Caco-2 (cell line): Measurements from ENCODE around the gene CYP2D6. TPM values are rescaled to one million over a fixed set of nuclear protein-coding genes. Genes with fewer than 3 reads are reported as not detected.
"Not testable (repeated sequence)": the region's sequence is repeated elsewhere in the genome, so short reads cannot be mapped to it uniquely, and the experiment has no call there.

Experiments
- Bru-seq: library from RNA; stranded (reverse); fragments of 400-500 nt; gene quantifications from one replicate; lab custom pipeline; 2021; lab: Mats Ljungman, UMichigan
- BruChase-seq, 2 experiments: library from RNA; stranded (reverse); fragments of 400-500 nt; gene quantifications; one replicate each; lab custom pipeline; 2021; lab: Mats Ljungman, UMichigan
- BruUV-seq: library from RNA; stranded (reverse); fragments of 400-500 nt; replicated peaks from 2 replicates; lab custom pipeline; 2021; lab: Mats Ljungman, UMichigan
- CTCF ChIA-PET: fragments of 300-600 bp; sonication (Branson Sonifier 250); formaldehyde crosslinking; loops from one replicate; lab custom pipeline; 2022; ENCODE audit warnings: antibody characterized with exemption; lab: Charles Lee
- POLR2A ChIA-PET: fragments of 300-600 bp; sonication (Branson Sonifier 250); formaldehyde crosslinking; loops from one replicate; lab custom pipeline; 2022; ENCODE audit warnings: antibody characterized with exemption; lab: Charles Lee
- DNase-seq, 2 experiments: peaks; one replicate each; pipeline versions ENCODE4 v3.0.0 to v3.0.0-alpha.2; 2020 to 2022
- H3K27me3 ChIP-seq: replicated peaks from 2 replicates; pipeline ENCODE4 v1.6.0; 2011; ENCODE audit warnings: low read length; ENCODE audit not compliant: control insufficient read depth, insufficient read depth
- H3K36me3 ChIP-seq: 2 replicates; pipeline ENCODE4 v1.5.1; 2011; ENCODE audit warnings: low read length; ENCODE audit not compliant: control insufficient read depth, insufficient read depth
- H3K4me1 ChIP-seq: fragments of 250-450 bp; sonication (Bioruptor Pico); 2 replicates; pipeline ENCODE4 v1.5.1; 2020; ENCODE audit warnings: mild to moderate bottlenecking
- H3K4me3 ChIP-seq: 2 replicates; pipeline ENCODE4 v1.5.1; 2011; ENCODE audit warnings: low read depth, mild to moderate bottlenecking, control low read depth, low read length
- H3K9me3 ChIP-seq: fragments of 250-450 bp; sonication (Bioruptor Pico); 2 replicates; pipeline ENCODE4 v1.5.1; 2020; ENCODE audit warnings: mild to moderate bottlenecking, moderate library complexity
- H3K27ac Mint-ChIP-seq: one replicate; pipeline ENCODE4 v1.8.0; 2022; ENCODE audit warnings: mixed read lengths; ENCODE audit not compliant: unreplicated experiment
- H3K27me3 Mint-ChIP-seq: one replicate; pipeline ENCODE4 v1.8.0; 2022; ENCODE audit warnings: mixed read lengths; ENCODE audit not compliant: insufficient read depth, unreplicated experiment
- H3K36me3 Mint-ChIP-seq: one replicate; pipeline ENCODE4 v1.8.0; 2022; ENCODE audit warnings: mild to moderate bottlenecking, mixed read lengths; ENCODE audit not compliant: insufficient read depth, unreplicated experiment
- H3K4me1 Mint-ChIP-seq: one replicate; pipeline ENCODE4 v1.8.0; 2022; ENCODE audit warnings: low read depth, mixed read lengths; ENCODE audit not compliant: unreplicated experiment
- H3K4me3 Mint-ChIP-seq: one replicate; pipeline ENCODE4 v1.8.0; 2022; ENCODE audit warnings: mild to moderate bottlenecking, moderate library complexity, mixed read lengths; ENCODE audit not compliant: unreplicated experiment
- H3K9me3 Mint-ChIP-seq: one replicate; pipeline ENCODE4 v1.8.0; 2022; ENCODE audit warnings: mixed read lengths; ENCODE audit not compliant: unreplicated experiment
- CTCF ChIP-seq, 2 experiments: fragments of 200-600 bp in 1 of 2; IDR thresholded peaks; 1 replicate in 1 of 2; 2 replicates in 1 of 2; pipeline versions ENCODE4 v1.5.1 to v1.8.0; 2011 to 2022; ENCODE audit warnings: antibody characterized with exemption in 1 of 2, control low read depth in 1 of 2, inconsistent platforms in 1 of 2, low read depth in 1 of 2, low read length in 1 of 2, mild to moderate bottlenecking in 1 of 2, moderate library complexity in 1 of 2; ENCODE audit not compliant: insufficient read depth in 1 of 2, severe bottlenecking in 1 of 2, unreplicated experiment in 1 of 2
- intact Hi-C: fragments of 100-400 bp; cut with micrococcal nuclease; formaldehyde crosslinking; loops from one replicate; pipeline ENCODE4 v1.10.0; 2022; ENCODE audit not compliant: unreplicated experiment
- long read RNA-seq: library from polyadenylated mRNA; stranded (forward); transcript quantifications from one replicate; pipeline ENCODE4 v2.0.0, GENCODE V29; 2022
- total RNA-seq: library from RNA; stranded (reverse); gene quantifications from 2 replicates; pipeline ENCODE4 v1.2.3, GENCODE V29; 2022

The CYP2D6 gene
- total RNA-seq (1.7 TPM in 2 replicates), Bru-seq, nascent RNA (percentile 32 among the genes with signal in this experiment), BruChase-seq, experiment 1, labeled RNA remaining after a 2-hour chase (percentile 35 among the genes with signal in this experiment), BruChase-seq, experiment 2, labeled RNA remaining after a 6-hour chase (percentile 35 among the genes with signal in this experiment)
- long read RNA-seq, partial matches to known transcripts, result 1 of 2 reads
- long read RNA-seq, other reads (novel, unspliced or antisense), result 1 of 2 reads

- H3K4me1 ChIP-seq, H3K27me3 Mint-ChIP-seq, CTCF ChIA-PET, DNase-seq, H3K4me3 ChIP-seq, BruUV-seq, POLR2A ChIA-PET, H3K4me1 Mint-ChIP-seq, H3K27me3 ChIP-seq, H3K27ac Mint-ChIP-seq, H3K9me3 Mint-ChIP-seq, H3K4me3 Mint-ChIP-seq, intact Hi-C loops, H3K36me3 ChIP-seq, H3K9me3 ChIP-seq: not testable (repeated sequence)
- peaks cover 22% of the 10 kb centered on the region for H3K36me3 Mint-ChIP-seq
These were observed at the start of gene CYP2D6 for GRCh38 chr22:42130639-42131431. Gene CYP2D6 (minus strand): TSS chr22:42130810. CDS start chr22:42130791, 19 bp downstream.

- Histone ChIP-seq H3K36me3 (peaks cover 1% of the 10 kb centered on the region; the same call in 1 of the 2 replicates), H3K4me1 (peaks cover 5% of the 10 kb centered on the region; the same call in 1 of the 2 replicates), H3K9me3 (no peaks in the 10 kb centered on the region), H3K4me3 (no peak overlapping the region), H3K27me3 (no peaks in the 10 kb centered on the region)
- BruUV-seq, result no TSS peak
- CTCF ChIA-PET, result no interaction called here
- no peak for DNase-seq
- H3K27me3 Mint-ChIP-seq, result no peaks in the 10 kb centered on the region
- TF ChIP-seq CTCF (IDR thresholded peaks at IDR 0.05; ENCODE audit: insufficient read depth in 1 of 2, low read depth in 1 of 2, low read length in 1 of 2, severe bottlenecking in 1 of 2, unreplicated experiment in 1 of 2), result no peak
- H3K36me3 Mint-ChIP-seq, result peaks cover 41% of the 10 kb centered on the region
- no peak overlapping the region for H3K27ac Mint-ChIP-seq
- no peaks in the 10 kb centered on the region for H3K4me1 Mint-ChIP-seq
- no peak overlapping the region for H3K4me3 Mint-ChIP-seq
- intact Hi-C loops, result no loop called here
- POLR2A ChIA-PET, result no interaction called here
- H3K9me3 Mint-ChIP-seq, result no peaks in the 10 kb centered on the region
These were observed 49.0 kb upstream of the CYP2D6 start for GRCh38 chr22:42179616-42180015.

- ChIA-PET POLR2A (no interaction called here), CTCF (no interaction called here)
- Mint-ChIP-seq H3K9me3 (no peaks in the 10 kb centered on the region), H3K27me3 (no peaks in the 10 kb centered on the region), H3K36me3 (peaks cover 41% of the 10 kb centered on the region), H3K4me1 (no peaks in the 10 kb centered on the region), H3K27ac (no peak overlapping the region), H3K4me3 (no peak overlapping the region)
- Histone ChIP-seq H3K36me3 (peaks cover 1% of the 10 kb centered on the region; the same call in 1 of the 2 replicates), H3K9me3 (no peaks in the 10 kb centered on the region), H3K27me3 (no peaks in the 10 kb centered on the region), H3K4me3 (no peak overlapping the region), H3K4me1 (peaks cover 4% of the 10 kb centered on the region; the same call in 1 of the 2 replicates)
- DNase-seq, result no peak
- no peak for TF ChIP-seq CTCF (IDR thresholded peaks at IDR 0.05; ENCODE audit: insufficient read depth in 1 of 2, low read depth in 1 of 2, low read length in 1 of 2, severe bottlenecking in 1 of 2, unreplicated experiment in 1 of 2)
- intact Hi-C loops, result no loop called here
- no TSS peak for BruUV-seq
These were observed 48.4 kb upstream of the CYP2D6 start for GRCh38 chr22:42178910-42179519.
